ES-I3 (cell line): ENCODE data around the gene PIWIL4.
"Not testable (repeated sequence)": the region's sequence is repeated elsewhere in the genome, so short reads cannot be mapped to it uniquely, and the experiment has no call there.

Experiments used
- H3K36me3 ChIP-seq: 2 replicates; pipeline ENCODE4 v1.6.1; 2013; ENCODE audit warnings: mild to moderate bottlenecking, low read length, control low read depth, moderate library complexity; ENCODE audit not compliant: insufficient read depth
- H3K4me1 ChIP-seq: 2 replicates; pipeline ENCODE4 v1.6.1; 2013; ENCODE audit warnings: mild to moderate bottlenecking, control low read depth, low read length; ENCODE audit not compliant: insufficient read depth
- H3K9ac ChIP-seq: 2 replicates; pipeline ENCODE4 v1.6.1; 2013; ENCODE audit warnings: low read depth, mild to moderate bottlenecking, low read length, moderate library complexity
- H3K9me3 ChIP-seq: 2 replicates; pipeline ENCODE4 v1.6.1; 2013; ENCODE audit warnings: mild to moderate bottlenecking, low read length, moderate library complexity; ENCODE audit not compliant: control insufficient read depth, insufficient read depth

Gene PIWIL4

DNA sequence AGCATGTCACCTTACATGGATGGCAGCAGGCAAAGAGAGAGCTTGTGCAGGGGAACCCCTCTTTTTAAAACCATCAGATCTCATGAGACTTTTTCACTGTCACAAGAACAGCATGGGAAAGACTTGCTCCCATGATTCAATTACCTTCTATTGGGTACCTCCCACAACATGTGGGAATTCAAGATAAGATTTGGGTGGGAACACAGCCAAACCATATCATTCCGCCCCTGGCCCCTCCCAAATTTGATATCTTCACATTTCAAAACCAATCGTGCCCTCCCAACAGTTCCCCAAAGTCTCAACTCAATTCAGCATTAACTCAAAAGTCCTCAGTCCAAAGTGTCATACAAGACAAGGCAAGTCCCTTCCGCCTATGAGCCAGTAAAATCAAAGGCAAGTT, 58.3 kb downstream of the PIWIL4 start:
- not testable (repeated sequence) for H3K4me1 ChIP-seq, H3K36me3 ChIP-seq, H3K9ac ChIP-seq
- H3K9me3 ChIP-seq = peaks cover 11% of the 10 kb centered on the region

DNA sequence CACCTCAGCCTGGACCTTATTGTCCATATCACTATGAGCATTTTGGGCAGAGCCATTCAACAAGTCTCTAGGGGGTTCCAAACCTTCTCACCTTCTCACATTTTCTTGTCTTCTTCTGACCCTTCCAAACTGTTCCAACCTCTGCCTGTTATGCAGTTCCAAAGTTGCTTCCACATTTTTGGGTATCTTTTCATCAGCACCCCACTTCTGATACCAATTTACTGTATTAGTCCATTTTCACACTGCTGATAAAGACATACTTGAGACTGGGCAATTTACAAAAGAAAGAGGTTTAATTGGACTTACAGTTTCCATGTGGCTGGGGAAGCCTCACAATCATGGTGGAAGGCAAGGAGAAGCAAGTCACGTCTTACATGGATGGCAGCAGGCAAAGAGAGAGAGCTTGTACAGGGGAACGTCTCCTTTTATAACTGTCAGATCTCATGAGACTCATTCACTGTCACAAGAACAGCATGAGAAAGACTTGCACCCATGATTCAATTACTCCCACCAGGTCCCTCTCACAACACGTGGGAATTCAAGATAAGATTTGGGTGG, 59.9 kb downstream of the PIWIL4 start:
- not testable (repeated sequence) for H3K36me3 ChIP-seq

DNA sequence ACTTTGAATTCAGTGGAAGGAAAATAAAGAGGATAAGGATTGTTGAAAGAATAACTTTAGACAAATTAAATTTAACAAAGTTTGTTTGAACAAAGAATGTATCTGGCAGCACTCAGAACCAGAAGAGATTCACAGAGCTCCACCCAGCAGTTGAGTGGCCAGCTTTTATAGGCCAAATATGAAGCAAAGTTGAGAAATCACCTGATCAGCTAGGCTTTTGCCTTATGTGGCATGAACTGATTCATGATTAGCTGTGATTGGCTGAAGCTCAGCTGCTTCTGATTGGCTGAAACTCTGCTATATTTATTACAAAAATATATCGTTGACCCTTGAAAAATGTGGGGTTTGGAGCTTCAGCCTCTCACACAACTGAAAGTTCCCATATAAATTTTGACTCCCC, 62.6 kb downstream of the PIWIL4 start:
- peaks cover 6% of the 10 kb centered on the region; the same call in 1 of the 2 replicates for H3K36me3 ChIP-seq
- peaks cover 11% of the 10 kb centered on the region for H3K9me3 ChIP-seq
- no peaks in the 10 kb centered on the region; the same call in 1 of the 2 replicates for H3K4me1 ChIP-seq
- no peak overlapping the region for H3K9ac ChIP-seq

More for the DNA sequence above, 59.9 kb downstream of the PIWIL4 start:
- peaks cover 11% of the 10 kb centered on the region for H3K9me3 ChIP-seq
- H3K4me1 ChIP-seq, H3K9ac ChIP-seq: not testable (repeated sequence)

DNA sequence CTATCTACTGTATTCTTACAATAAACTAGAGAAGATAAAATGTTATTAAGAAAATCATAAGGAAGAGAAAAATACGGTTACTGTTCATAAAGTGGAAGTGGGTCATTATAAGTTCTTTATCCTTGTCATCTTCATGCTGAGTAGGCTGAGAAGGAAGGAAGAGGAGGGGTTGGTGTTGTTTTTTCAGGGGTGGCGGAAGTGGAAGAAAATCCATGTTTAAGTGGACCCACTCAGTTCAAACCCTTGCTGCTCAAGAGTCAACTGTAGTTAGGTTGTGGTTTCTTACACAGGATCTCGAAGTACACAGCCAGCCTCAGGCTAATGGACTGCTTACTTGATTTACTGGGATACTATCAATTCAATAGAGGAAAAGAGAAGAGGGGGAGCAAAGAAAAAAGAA, 63.1 kb downstream of the PIWIL4 start:
- Histone ChIP-seq H3K36me3 (peaks cover 6% of the 10 kb centered on the region; the same call in 1 of the 2 replicates), H3K4me1 (peaks cover 2% of the 10 kb centered on the region; the same call in 1 of the 2 replicates), H3K9ac (no peak overlapping the region), H3K9me3 (peaks cover 11% of the 10 kb centered on the region)

DNA sequence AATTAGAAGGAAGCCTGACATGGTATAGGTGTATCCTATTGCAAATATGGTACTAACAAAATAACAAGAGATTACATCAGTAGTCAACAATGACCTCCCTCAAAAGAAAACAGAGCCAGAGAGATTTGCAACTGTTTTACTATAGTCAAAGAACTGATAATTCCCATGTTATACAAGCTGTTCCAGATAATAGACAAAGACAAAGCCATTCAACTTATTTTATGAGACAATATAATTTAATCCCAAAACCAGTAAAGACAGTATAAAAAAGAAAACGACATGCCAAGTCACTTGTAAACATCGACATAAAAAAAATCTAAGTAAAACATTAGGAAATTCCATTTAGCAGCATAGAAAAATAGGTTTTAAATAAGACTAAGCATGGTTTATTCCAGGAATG, 65.2 kb downstream of the PIWIL4 start:
- Histone ChIP-seq H3K4me1 (peaks cover 2% of the 10 kb centered on the region; the same call in 1 of the 2 replicates), H3K36me3 (peaks cover 3% of the 10 kb centered on the region; the same call in 1 of the 2 replicates), H3K9me3 (peaks cover 6% of the 10 kb centered on the region), H3K9ac (no peak overlapping the region)

DNA sequence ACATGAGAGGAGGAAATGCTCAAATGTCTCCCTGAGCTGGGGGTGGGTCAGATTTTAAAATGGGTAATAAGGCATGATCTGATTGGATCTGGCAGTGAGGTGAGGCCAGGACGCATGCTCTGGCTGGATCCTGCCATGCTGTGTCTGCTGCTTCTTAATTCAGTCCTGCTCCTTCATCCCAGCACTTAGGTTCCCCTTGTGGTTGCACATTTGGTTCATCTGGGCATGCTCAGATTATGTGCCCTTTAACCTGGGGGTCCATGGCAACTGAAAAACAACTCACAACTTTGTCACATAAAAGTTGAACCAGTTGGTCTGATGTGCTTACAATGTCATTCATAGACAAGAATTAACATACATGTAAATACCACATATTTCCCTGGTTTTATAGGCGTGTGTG, 67.9 kb downstream of the PIWIL4 start:
- Histone ChIP-seq H3K9me3 (no peaks in the 10 kb centered on the region), H3K4me1 (peaks cover 19% of the 10 kb centered on the region; the same call in 1 of the 2 replicates), H3K9ac (no peak overlapping the region), H3K36me3 (no peaks in the 10 kb centered on the region; the same call in 1 of the 2 replicates)

DNA sequence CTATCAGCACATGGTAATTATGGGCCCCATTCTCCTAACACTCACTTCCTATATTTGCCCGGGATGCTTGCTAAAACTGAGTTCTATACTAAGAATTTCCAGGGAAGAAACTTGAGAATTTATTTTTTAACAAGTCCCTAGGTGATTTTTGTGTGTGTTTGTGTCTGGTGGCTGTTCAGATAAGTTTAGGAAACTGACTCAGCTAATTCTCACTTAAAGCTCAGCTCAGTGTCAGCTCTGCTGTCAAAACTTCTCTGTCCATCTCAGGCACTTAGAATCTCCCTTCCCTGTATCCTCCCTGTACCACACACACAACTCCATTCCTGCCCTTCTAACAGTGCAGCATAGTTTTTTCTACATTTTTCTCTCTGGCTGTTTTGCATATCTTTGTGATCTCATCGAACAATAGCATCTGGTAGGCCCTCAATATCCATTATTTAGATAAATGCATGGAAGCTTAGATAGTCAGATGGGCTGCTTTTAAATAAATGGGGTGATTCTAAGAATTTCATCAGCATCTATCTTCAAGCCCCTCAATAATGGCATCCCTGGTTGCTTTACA, 69.3 kb downstream of the PIWIL4 start:
- peaks cover 26% of the 10 kb centered on the region for H3K4me1 ChIP-seq
- H3K9me3 ChIP-seq = no peaks in the 10 kb centered on the region
- no peak overlapping the region for H3K9ac ChIP-seq
- H3K36me3 ChIP-seq = no peaks in the 10 kb centered on the region

DNA sequence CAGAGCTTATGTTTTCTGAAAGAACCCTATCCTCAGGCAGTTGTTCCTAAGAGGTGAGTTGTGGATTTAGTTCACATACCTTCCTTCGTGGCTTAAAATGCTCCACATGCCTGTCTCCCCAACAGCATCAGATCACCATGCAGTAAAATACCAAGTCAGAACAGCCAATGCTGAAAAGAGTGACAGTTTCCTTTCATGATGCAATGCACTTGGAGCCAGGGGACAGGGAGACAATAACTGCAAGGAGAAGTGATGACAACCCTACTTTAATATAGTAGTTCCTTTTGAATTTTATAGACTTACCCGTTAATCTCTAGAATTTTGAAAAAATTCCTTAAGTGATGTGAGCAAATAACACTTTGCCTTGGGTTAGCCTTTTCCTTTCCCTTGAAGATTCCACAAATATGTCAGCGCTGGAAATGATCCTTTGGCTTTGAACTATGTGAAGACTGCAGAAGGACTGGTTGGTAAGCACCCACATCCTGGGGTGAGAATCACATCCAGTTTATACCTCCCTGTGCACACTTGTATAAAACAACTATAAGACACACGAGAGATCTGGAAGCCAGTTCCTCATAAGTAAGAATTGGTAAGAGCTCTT, 71.2 kb downstream of the PIWIL4 start:
- H3K36me3 ChIP-seq = 0 out of 2 replicates have a peak, but pooled peaks cover 6% of the 10 kb centered on the region
- 0 out of 2 replicates have a peak overlapping the region, but pooled peaks have one; percentile 62 for H3K9ac ChIP-seq
- H3K9me3 ChIP-seq = no peaks in the 10 kb centered on the region
- peaks cover 26% of the 10 kb centered on the region for H3K4me1 ChIP-seq

DNA sequence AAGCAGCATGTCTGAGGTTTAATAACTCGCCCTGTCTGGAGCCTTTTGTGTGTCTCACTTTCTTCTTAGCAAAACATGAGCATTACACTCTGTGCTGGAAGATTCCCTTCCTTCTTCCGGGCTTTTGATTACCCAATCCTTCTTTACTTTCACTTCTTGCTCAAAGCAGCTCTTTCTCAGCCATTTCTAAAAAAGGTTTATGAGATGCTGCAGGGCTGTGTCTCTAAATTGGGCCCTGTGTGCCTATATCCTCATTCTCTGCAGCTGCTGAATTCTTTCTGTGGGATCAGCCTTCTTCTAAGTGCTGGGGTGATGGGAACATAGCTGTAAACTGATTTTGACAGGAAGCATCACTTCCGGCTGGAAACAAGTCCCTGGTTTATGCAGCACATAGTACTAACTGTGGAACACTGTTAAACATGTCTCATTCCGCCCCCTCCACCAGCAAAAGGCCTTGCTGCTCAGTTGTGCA, 71.8 kb downstream of the PIWIL4 start:
- Histone ChIP-seq H3K4me1 (peaks cover 26% of the 10 kb centered on the region), H3K9ac (peak overlapping the region; percentile 62; the same call in 1 of the 2 replicates), H3K9me3 (no peaks in the 10 kb centered on the region), H3K36me3 (0 out of 2 replicates have a peak, but pooled peaks cover 7% of the 10 kb centered on the region)

DNA sequence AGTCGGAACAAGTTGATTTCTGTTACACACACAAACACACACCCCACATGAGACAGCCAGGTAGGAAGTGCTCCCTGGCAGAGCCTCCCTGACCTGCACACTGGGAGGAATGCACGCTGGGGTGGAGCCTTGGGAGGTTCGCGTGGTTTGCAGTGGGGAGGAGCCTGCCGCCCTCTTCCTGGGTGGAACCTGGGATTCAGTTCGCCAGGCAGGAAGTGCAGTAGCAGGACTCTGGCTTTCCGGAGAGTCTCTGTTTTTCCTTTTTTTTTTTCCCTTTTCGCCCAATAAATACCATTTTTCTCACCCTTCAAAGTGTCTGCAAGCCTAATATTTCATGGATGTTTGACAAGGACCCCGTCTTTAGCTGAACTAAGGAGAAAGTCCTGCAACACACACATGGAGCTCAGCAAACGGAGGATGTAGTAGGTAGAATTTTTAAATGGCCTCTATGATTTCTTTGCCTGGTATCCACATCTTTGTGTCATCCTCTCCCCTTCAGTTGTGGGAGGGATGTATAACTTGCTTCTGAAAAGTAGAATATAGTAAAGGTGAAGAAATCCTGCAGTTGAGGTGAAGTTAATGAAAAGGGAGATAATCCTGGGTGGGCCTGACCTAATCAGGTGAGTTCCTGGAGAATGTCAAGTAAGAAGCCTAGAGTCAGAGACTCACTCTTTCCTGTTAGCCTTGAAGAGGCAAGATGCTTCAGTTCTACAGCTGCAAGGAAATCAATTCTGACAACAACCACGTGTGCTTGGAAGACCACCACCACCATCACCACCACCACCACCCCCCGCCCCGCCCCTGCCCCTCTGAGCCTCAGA, 72.9 kb downstream of the PIWIL4 start:
- no peaks in the 10 kb centered on the region for H3K9me3 ChIP-seq
- peak overlapping the region; percentile 62 for H3K9ac ChIP-seq

DNA sequence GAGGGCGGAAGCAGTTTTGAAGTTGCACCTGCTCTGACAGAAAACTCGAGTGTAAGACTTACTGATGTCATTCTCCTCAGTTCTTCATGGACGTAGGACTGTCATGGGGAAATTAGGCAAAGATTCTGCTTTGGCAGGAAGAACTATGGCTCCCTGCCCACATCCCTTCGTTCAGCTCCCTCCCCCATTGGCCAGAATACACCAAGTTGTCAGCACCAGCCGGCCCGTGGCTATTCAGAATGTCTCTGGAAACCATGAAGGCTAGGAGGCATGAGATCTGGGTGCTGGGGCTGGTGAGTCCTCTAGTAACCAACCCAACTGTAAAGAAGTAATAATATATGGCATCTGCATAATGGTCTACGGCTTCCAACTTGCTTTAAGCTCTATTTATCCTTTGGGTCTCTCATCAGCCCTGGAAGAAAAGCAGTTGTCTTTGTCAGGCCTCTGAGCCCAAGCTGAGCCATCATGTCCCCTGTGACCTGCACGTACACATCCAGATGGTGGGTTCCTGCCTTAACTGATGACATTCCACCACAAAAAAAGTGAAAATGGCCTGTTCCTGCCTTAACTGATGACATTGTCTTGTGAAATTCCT, 74.1 kb downstream of the PIWIL4 start:
- H3K36me3 ChIP-seq = peaks cover 10% of the 10 kb centered on the region; the same call in 1 of the 2 replicates
- H3K9me3 ChIP-seq = no peaks in the 10 kb centered on the region
- peaks cover 23% of the 10 kb centered on the region; the same call in 1 of the 2 replicates for H3K4me1 ChIP-seq
- H3K9ac ChIP-seq = peak overlapping the region; percentile 62

More for the DNA sequence above, 72.9 kb downstream of the PIWIL4 start:
- Histone ChIP-seq H3K36me3 (0 out of 2 replicates have a peak, but pooled peaks cover 7% of the 10 kb centered on the region), H3K4me1 (peaks cover 25% of the 10 kb centered on the region)

DNA sequence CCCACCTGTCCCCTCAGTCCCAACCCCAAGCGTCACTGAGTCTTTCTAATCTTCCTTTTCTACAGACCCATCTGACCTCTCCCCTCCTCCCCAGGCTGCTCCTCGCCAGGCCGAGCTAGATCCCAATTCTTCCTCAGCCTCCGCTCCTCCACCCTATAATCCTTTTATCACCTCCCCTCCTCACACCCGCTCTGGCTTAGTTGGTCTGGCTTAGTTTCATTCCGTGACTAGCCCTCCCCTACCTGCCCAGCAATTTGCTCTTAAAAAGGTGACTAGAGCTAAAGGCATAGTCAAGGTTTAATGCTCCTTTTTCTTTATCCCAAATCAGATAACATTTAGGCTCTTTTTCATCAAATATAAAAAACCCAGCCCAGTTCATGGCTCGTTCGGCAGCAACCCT, 76.0 kb downstream of the PIWIL4 start:
- not testable (repeated sequence) for H3K9me3 ChIP-seq
- peaks cover 21% of the 10 kb centered on the region for H3K36me3 ChIP-seq
- H3K9ac ChIP-seq = peak overlapping the region; percentile 57
- peaks cover 28% of the 10 kb centered on the region for H3K4me1 ChIP-seq

DNA sequence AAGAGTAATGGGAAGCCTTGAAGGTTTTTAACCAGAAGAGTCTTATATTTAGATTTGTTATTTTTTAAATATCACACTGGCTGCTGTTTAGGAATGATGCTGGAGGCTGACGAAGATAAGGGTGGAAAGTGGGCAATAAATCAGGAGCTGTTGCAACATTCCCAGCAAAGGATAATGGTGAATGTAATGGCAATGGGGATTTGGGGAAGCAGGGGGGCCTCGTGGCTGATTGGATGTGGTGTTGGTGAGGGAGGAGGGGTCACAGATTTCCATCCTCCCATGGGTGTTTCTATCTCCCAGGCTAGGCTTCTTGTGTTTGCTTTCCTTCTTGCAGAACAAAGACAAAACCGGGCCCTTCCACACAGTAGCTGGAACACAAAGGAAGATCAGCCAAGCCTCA, 80.8 kb downstream of the PIWIL4 start:
- no peaks in the 10 kb centered on the region for H3K9me3 ChIP-seq
- peak overlapping the region; percentile 47 for H3K9ac ChIP-seq
- H3K4me1 ChIP-seq = peaks cover 20% of the 10 kb centered on the region
- H3K36me3 ChIP-seq = peaks cover 55% of the 10 kb centered on the region

DNA sequence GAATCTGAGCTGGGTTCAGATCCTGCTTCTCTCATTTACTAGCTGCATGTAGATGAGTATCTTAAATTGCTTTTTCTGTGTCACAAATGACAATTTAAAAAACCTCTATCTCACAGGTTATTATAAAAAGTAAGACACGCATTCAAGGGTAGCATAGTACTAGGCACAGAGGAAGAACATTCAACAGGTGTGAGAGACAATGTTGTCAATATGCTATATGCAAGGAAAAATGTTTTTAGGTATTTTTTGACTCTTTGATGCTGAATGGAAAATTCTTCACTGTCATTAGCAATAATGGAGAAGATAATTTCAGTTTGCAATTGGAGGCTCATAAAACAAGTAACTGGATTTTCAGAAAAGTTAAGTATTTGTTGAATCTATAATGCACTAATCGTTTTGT, 81.6 kb downstream of the PIWIL4 start:
- H3K9ac ChIP-seq = peak overlapping the region; percentile 26
- H3K9me3 ChIP-seq = no peaks in the 10 kb centered on the region
- peaks cover 20% of the 10 kb centered on the region for H3K4me1 ChIP-seq
- H3K36me3 ChIP-seq = peaks cover 54% of the 10 kb centered on the region
